ENCODE data around the gene NFATC1.

The NFATC1 gene

DNA sequence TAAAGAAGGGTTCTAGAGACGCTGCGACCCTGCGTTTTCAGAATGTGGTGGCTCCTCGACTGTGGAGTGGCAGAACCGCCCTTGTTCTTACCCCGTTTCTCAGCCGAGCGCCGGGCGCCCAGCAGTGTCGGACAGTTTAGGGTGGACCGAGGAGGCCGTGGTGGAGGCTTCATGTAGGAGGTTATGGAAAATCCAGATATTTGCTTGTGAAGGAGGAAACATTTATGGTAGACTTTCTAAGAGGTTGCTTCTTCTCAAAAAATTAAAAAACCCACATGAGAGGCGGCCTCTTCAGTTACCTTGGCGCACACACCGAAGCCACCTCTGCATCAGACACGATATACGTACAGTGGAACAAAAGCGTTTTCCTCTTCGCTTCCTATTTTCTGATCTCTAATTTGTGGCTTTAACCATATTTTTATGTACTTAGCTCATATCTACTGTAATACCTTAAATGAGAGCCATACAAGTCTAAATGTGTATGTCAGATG lies 120.8 kb downstream of the NFATC1 start:
- no peak overlapping the region for H3K4me3 ChIP-seq (ENCODE audit: low read depth, low read length)

- no peak overlapping the region for H3K4me3 ChIP-seq (ENCODE audit: low read depth, low read length)
Measured at GRCh38 chr18:79517341-79517740, 121.6 kb downstream of the NFATC1 start.

DNA sequence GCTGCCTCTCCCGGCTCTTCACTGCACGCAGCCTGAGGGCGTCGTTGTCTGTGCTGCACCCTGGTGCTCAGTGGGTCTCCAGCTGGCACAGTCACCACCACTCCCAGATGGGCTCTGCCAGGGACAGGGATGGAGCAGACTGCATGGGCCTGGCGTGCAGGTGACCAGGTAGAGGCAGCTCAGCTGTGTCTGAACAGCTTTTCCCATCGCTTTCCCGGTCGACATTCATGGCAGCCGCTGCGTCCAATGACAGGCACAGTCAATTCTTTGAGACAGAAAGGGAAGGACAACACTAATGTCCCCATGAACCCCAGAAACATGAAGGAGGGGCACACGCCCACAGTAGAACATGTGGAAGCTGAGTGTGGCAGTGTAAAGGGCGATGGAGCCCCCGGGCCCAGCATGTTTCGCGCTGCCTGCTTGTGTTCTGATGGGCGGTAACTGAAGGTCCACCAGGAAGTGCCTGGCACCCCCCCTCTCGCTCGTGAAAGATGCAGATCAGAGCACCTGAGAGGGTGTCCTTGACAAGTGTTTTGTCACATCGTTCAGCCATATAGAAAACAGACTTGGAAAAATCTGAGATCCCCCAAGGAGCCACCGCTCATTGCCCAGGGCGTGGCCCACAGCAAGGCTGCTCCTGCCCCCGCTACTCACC lies 122.4 kb downstream of the NFATC1 start:
- no peak overlapping the region for H3K4me3 ChIP-seq (ENCODE audit: low read depth, low read length)

DNA sequence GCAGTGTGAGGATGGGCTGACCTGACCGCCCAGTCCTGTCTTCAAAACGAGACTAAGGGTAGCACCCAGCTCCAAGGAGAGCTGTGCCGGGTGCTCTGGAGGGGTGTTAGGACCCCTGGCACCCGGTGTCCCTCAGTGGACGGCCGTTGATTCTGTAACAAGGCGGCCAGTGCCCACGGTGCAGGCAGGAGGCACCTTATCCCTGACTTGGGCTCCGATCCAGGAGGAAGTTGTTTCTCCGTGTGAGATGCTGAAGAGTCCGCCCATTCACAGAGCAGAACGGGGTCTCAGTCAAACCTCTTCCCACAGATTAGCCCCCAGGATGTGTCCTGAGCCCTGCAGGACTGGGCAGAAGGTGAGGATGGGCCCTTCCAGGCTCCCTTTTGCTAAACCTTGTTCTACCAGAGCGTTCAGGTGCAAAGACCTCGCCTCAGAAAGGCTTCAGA lies 123.0 kb downstream of the NFATC1 start:
- no peak overlapping the region for H3K4me3 ChIP-seq (ENCODE audit: low read depth, low read length)

- H3K4me3 ChIP-seq (ENCODE audit: low read depth, low read length): no peak overlapping the region
Measured at GRCh38 chr18:79519751-79520477, 124.2 kb downstream of the NFATC1 start.

GRCh38 chr18:79520478-79521390 lies 125.0 kb downstream of the NFATC1 start:
- H3K4me3 ChIP-seq (ENCODE audit: low read depth, low read length): no peak overlapping the region

DNA sequence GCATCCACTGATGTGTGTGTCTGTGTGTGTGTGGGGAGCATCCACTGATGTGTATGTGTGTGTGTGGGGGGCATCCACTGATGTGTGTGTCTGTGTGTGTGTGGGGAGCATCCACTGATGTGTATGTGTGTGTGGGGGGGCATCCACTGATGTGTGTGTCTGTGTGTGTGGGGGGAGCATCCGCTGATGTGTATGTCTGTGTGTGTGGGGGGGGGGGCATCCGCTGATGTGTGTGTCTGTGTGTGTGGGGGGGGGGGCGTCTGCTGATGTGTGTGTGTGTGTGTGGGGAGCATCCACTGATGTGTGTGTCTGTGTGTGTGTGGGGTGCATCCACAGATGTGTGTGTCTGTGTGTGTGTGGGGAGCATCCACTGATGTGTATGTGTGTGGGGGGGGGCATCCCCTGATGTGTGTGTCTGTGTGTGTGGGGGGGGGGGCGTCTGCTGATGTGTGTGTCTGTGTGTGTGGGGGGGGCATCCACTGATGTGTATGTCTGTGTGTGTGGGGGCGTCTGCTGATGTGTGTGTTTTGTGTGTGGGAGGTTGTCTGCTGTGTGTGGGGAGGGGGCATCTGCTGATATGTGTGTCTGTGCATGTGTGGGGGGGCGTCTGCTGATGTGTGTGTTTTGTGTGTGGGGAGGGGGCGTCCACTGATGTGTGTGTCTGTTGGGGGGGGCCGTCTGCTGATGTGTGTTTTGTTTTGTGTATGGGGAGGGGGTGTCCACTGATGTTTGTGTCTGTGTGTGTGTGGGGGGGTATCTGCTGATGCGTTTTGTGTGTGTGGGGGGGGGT lies 125.9 kb downstream of the NFATC1 start:
- no peak overlapping the region for H3K4me3 ChIP-seq (ENCODE audit: low read depth, low read length)

GRCh38 chr18:79522451-79523205 lies 126.9 kb downstream of the NFATC1 start:
- H3K4me3 ChIP-seq (ENCODE audit: low read depth, low read length): no peak overlapping the region

DNA sequence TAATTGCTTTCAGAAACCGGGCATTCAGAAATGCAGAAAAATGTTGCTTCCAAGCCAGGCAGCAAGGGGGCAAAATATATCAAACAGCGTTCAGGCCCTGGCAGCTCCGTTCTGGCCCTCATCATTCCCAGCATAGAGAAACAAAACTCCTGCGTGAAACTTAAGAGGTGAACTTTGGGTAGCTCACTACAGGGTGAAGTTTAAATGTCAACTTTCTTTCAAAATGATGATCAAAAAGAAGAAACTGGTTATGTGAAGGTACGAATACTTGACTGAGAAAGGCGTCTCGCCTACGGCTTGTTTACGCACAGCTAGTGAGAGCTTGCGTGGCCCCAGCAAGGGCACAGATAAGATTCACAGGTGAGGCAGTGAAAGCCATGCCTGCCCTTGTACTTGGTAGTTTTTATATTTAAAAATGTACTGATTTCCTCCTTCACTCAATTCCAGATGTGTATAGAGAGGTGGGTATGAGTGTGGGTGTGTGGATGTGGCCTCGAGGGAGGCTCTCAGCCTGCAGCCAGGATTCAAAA lies 127.5 kb downstream of the NFATC1 start:
- H3K4me3 ChIP-seq (ENCODE audit: low read depth, low read length): no peak overlapping the region

DNA sequence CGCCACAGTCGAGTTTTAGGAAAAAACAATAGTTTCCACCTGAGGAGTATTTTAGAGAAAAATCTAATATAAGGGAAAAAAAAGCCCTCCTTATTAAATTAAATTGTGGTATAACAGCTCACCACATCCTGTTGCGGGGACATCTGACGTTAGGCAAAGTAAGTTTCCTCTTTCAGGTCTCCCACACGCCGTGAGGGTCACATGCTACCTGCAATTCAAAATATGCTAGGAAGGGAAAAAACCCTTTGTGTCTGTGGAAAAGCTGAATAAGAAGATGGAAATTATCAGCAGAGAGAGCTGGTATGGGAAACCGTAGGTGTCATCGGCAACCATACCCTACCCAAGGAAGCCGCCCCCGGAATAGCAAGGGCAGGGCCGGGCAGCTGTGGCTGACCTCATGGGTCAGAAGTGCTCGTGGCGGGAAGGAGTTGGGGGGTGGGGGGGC lies 128.0 kb downstream of the NFATC1 start:
- no peak overlapping the region for H3K4me3 ChIP-seq (ENCODE audit: low read depth, low read length)

DNA sequence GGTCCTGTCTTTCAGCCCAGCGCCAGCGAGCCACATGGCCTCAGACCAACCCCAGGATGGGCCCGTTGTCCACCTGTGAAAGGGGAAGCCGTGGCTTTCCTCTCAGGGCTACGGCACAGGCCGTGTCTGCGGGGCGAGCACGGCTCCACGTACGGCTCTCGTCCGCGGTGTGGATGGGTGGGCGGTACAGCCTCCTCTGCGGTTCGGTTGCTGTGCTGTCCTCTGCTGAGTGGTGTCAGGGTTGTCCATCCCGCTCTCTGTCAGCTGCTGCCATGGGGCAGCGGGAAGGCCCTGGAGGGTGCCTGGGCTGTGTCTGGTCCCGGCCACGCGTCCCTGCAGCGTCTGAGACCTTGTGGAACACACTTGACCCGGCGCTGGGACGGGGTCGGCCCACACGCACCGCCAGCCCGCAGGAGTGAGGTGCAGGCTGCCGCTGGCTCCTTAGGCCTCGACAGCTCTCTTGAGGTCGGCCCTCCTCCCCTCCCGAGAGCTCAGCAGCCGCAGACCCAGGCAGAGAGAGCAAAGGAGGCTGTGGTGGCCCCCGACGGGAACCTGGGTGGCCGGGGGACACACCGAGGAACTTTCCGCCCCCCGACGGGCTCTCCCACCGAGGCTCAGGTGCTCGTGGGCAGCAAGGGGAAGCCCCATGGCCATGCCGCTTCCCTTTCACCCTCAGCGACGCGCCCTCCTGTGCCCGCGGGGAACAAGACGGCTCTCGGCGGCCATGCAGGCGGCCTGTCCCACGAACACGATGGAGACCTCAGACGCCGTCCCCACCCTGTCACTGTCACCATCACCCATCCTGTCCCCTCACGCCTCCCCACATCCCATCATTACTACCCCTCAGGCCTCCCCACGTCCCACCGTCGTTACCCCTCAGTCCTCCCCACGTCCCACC lies 128.7 kb downstream of the NFATC1 start:
- no peak overlapping the region for H3K4me3 ChIP-seq (ENCODE audit: low read depth, low read length)

DNA sequence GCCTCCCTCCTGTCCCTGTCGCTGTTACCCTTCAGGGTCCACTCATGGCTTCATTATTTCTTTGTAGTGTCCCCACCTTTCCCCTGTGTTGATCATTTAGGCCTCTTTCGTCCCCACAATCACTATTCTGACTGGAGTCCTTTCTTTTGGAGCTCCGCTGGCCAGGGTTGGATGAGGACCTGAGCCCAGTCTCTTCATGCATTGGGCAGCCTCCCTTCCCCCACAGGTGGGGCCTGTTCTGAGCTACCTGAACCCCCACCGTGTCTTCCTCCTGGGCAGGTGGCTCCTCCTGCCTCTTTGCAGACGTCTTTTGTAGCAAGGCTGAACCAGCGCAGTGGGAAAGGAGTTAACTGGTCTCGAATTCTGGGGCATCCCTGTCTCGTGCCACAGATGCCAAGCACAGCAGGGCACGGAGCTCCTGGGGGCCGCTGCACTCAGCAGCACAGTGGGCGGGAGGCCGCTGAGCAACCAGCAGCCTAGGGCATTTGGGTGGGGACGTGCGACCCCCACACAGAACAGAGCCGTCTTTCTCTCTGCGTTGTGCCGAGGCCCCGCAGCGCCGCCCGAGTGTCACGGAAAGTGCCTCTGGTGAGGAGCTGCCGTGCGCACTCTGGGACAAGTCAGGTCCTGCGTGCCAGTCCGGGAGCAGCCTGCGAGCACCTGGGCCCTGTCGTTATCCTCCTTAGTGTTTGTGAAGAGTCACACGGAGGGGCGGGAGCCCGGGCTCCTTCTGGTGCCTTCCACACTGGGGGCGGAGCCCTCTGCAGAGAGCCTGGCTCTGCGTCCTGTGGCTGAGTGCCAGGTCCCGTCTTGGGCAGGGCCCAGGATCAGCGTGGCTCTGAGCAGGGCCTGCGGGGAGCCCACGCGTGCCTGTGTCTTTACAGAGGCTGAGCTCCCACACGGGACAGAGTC lies 130.1 kb downstream of the NFATC1 start:
- H3K4me3 ChIP-seq (ENCODE audit: low read depth, low read length): no peak overlapping the region

DNA sequence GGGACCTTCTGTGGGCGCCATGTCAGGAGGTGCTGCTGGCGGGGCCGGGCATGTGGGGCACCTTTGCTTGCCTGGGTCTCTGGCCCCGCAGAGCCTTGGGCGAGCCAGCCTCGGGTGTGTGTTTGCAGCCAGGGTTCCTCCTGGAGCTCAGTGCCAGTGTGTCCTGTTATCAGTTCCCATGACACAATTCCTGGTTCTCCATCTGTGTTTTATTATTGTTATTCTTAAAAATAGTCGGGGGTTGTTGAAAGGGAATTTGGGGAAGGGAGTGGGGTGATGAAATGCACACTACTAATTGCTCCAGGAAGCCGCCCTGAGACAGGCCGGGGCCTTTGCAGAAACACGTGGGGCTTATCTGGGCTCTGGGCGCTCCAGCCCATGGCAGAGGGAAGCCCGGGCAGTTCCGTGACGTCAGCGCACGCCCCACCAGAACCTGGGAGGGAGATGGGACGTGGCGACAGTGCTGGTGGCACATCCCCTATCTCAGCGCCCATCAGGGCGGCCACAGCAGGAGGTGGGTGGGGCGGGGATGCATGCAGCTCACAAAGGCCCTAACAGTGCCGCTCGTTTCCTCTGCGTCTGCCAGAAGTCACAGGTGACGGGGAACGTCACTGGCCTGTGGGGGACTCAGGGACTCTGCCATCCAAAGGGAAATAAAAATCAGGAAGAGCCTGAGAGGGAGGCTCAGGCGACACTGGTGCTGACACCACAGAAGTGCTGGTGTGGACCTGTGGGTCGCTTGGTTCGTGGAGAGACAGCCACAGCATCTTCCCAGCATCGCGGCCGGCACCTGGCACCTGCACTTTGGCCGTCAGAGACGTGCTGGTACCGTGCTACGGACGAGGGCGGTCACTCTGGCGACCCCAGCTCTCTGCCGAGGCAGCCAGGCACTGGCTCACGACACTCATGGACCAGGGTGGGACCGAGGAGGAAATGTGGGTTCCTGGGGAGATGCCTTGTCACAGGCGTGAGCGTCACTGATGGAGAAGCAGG lies 131.0 kb downstream of the NFATC1 start:
- H3K4me3 ChIP-seq (ENCODE audit: low read depth, low read length): no peak overlapping the region

- H3K4me3 ChIP-seq (ENCODE audit: low read depth, low read length): no peak overlapping the region
Measured at GRCh38 chr18:79527656-79528315, 132.1 kb downstream of the NFATC1 start.

GRCh38 chr18:79528316-79528695 lies 132.6 kb downstream of the NFATC1 start:
- H3K4me3 ChIP-seq (ENCODE audit: low read depth, low read length): no peak overlapping the region

DNA sequence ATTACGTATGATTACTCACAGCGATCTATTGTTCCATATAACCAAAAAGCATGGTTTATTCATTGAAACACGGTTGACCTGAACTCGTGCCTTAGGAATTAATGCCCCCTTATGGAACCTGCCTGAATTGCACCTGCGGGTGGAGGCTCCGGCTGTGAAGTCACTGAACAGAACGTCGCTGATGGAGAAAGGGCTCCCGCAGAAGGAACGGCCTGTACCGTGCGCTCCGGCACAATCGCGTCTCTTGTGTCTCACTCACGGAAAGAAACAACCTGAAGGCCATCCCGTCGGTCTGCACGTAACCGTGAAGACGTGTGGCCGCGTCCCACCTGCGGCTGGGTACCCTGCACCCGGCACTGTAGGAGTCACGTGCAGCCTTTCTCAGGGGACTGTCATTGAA lies 133.1 kb downstream of the NFATC1 start:
- no peak overlapping the region for H3K4me3 ChIP-seq (ENCODE audit: low read depth, low read length)

Measured in iPS-11a (cell line).